ENCODE results near the gene MRPL36.

DNA sequence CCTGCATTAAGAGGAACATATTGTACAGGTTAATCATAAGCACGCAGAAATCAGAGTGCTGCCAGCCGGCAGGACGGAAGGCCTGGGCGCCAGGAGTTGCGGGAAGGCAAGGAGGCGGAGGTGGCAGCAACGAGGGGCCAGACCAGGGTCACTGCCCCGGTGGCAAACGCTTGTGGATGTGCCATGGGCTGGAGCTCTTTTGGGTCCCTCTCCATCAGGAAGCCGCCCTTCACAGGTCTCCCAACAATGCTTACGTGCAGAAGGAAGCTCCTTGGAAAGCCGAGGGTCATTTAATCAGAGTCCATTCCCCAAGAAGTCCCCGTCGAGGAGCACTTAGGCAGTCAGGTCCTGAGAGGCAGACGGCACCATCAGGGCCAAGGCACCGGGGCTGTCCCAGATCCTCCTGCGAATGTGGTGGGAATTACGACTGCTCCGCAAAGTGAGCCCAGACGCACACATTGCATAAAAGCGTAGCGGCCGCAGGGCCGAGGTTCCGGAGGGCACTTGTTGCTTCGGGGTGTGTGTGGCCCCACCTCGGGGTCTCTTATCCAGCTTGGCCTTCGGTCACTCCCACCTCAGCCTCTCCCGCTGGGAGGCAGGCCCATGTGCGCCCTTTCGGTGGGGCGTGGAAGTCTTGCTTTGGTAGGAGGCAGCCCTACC lies 20.5 kb downstream of the MRPL36 start:
- TF ChIP-seq, protein P1, sequence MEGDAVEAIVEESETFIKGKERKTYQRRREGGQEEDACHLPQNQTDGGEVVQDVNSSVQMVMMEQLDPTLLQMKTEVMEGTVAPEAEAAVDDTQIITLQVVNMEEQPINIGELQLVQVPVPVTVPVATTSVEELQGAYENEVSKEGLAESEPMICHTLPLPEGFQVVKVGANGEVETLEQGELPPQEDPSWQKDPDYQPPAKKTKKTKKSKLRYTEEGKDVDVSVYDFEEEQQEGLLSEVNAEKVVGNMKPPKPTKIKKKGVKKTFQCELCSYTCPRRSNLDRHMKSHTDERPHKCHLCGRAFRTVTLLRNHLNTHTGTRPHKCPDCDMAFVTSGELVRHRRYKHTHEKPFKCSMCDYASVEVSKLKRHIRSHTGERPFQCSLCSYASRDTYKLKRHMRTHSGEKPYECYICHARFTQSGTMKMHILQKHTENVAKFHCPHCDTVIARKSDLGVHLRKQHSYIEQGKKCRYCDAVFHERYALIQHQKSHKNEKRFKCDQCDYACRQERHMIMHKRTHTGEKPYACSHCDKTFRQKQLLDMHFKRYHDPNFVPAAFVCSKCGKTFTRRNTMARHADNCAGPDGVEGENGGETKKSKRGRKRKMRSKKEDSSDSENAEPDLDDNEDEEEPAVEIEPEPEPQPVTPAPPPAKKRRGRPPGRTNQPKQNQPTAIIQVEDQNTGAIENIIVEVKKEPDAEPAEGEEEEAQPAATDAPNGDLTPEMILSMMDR (IDR thresholded peaks at IDR 0.05): no peak
- no peak for TF ChIP-seq POLR2AphosphoS5 (IDR thresholded peaks at IDR 0.05; ENCODE audit: insufficient read depth in 1 of 2, low read depth in 1 of 2)
